ENCODE results near the gene CTDSP2. TPM values are rescaled to one million over a fixed set of nuclear protein-coding genes. Genes with fewer than 3 reads are reported as not detected.

The CTDSP2 gene
- 100 to 1,000 TPM; 151 to 190 (median 170) TPM for total RNA-seq

GRCh38 chr12:57846577-57847319 lies at the start of gene CTDSP2:
TSS of gene CTDSP2 (minus strand) at chr12:57846729. CDS start at chr12:57846435, 294 bp downstream.
- 0% methylated on average over 3 to 5 of the region's 58 CpGs for WGBS, 2 donors (ENCODE audit: low coverage in 1 of 2)
- TF ChIP-seq EP300 (IDR thresholded peaks at IDR 0.05) (no peak), POLR2AphosphoS5 (IDR thresholded peaks at IDR 0.05) (peak; percentile 41), POLR2A (IDR thresholded peaks at IDR 0.05) (peak; percentile 13 to 57)
- Histone ChIP-seq H3K27ac (peak within 1 kb of the TSS; percentile 97 to 100 (median 98)), H3K36me3 (no peaks in the 10 kb centered on the region), H3K27me3 (no peaks in the 10 kb centered on the region), H3K4me1 (peaks cover 0 to 56% (median 23%) of the 10 kb centered on the region in 3 donors), H3K4me3 (peak within 1 kb of the TSS; percentile 95 to 98), H3K9me3 (no peaks in the 10 kb centered on the region)
- ATAC-seq: peak; percentile 91

GRCh38 chr12:57896115-57896433 lies 49.5 kb upstream of the CTDSP2 start:
- Histone ChIP-seq H3K4me3 (peak overlapping the region; percentile 56 to 74), H3K36me3 (no peaks in the 10 kb centered on the region), H3K9me3 (no peaks in the 10 kb centered on the region), H3K27me3 (no peaks in the 10 kb centered on the region), H3K4me1 (peaks cover 25 to 86% (median 62%) of the 10 kb centered on the region in 3 donors), H3K27ac (peak overlapping the region; percentile 90 to 97 (median 96))
- TF ChIP-seq EP300 (IDR thresholded peaks at IDR 0.05): no peak
- no peak for TF ChIP-seq POLR2AphosphoS5 (IDR thresholded peaks at IDR 0.05)
- peak in 3 of 4 experiments; percentile 9 to 37 (median 29) for TF ChIP-seq CTCF (IDR thresholded peaks at IDR 0.05)
- no peak for TF ChIP-seq POLR2A (IDR thresholded peaks at IDR 0.05)
- ATAC-seq: no peak
- WGBS, 2 donors (ENCODE audit: low coverage in 1 of 2): 4% methylated on average over 3 of the region's 6 CpGs; no CpG with 5 or more reads in 1 of the 2 donors

GRCh38 chr12:57895389-57896114 lies 49.0 kb upstream of the CTDSP2 start:
- Histone ChIP-seq H3K4me1 (peaks cover 25 to 91% (median 67%) of the 10 kb centered on the region in 3 donors), H3K4me3 (peak overlapping the region in 1 of 2 donors; percentile 74), H3K9me3 (no peaks in the 10 kb centered on the region), H3K27me3 (no peaks in the 10 kb centered on the region), H3K36me3 (no peaks in the 10 kb centered on the region), H3K27ac (peak overlapping the region; percentile 90 to 97 (median 96))
- no peak for TF ChIP-seq POLR2A (IDR thresholded peaks at IDR 0.05)
- TF ChIP-seq CTCF (IDR thresholded peaks at IDR 0.05): no peak
- TF ChIP-seq EP300 (IDR thresholded peaks at IDR 0.05): no peak
- no peak for TF ChIP-seq POLR2AphosphoS5 (IDR thresholded peaks at IDR 0.05)
- WGBS, 2 donors (ENCODE audit: low coverage in 1 of 2): 24 to 28% methylated on average over 3 to 4 of the region's 5 CpGs
- no peak for ATAC-seq

GRCh38 chr12:57894399-57895292 lies 48.1 kb upstream of the CTDSP2 start:
- peaks cover 25 to 97% (median 76%) of the 10 kb centered on the region in 3 donors for H3K4me1 ChIP-seq

More at GRCh38 chr12:57894399-57895292, 48.1 kb upstream of the CTDSP2 start:
- Histone ChIP-seq H3K9me3 (no peaks in the 10 kb centered on the region), H3K4me3 (peak overlapping the region in 1 of 2 donors; percentile 7), H3K36me3 (no peaks in the 10 kb centered on the region), H3K27ac (peak overlapping the region; percentile 90 to 97 (median 96)), H3K27me3 (no peaks in the 10 kb centered on the region)
- no peak for TF ChIP-seq EP300 (IDR thresholded peaks at IDR 0.05)
- no peak for TF ChIP-seq POLR2AphosphoS5 (IDR thresholded peaks at IDR 0.05)
- no peak for TF ChIP-seq CTCF (IDR thresholded peaks at IDR 0.05)
- TF ChIP-seq POLR2A (IDR thresholded peaks at IDR 0.05): no peak
- no peak for ATAC-seq
- WGBS, 2 donors (ENCODE audit: low coverage in 1 of 2): 33 to 47% methylated on average over 1 to 6 of the region's 6 CpGs

All from gastroesophageal sphincter (tissue), 4 donors.